NCI-H774 (cell line): Measurements from ENCODE around the gene SFXN3.

ENCODE experiments used
- DNase-seq: peaks from one replicate; lab custom pipeline; 2025; lab: John Stamatoyannopoulos, UW

The SFXN3 gene

DNA sequence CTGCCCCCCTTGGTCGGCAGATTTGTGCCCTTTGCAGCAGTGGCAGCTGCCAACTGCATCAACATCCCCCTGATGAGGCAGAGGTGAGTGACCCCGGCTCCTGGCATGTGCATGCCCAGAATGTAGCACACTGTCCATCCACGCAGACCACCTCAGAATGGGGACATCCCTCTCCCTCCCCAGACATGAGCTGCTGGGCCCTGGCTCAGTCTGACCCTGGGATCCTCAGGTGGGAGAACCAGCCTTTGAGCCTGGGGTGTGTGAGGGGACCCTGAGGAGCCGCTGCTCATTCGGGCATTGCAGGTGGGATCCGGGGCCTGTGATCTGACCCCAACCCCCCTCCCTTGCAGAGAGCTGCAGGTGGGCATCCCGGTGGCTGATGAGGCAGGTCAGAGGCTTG is 5.7 kb downstream of the SFXN3 start:
- no peak for DNase-seq

DNA sequence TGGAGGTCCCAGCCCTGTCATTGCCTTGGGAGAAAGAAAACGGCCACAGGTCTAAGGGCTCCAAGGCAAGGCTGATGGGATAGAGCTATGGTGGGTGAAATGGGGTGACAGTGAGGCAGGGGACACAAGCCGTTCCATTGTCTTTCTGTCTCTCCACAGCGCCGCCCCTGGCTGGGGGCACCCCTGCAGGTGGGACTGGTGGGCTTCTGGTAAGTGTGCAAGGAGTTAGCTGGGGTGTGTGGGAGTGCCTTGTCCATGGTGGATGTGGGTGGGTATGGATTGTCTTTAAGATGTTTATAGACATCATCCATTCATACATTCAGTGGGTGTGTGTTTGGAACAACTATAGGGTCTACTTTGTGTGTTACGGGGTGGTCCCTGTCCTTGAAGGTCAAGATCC is 7.5 kb downstream of the SFXN3 start:
- no peak for DNase-seq

DNA sequence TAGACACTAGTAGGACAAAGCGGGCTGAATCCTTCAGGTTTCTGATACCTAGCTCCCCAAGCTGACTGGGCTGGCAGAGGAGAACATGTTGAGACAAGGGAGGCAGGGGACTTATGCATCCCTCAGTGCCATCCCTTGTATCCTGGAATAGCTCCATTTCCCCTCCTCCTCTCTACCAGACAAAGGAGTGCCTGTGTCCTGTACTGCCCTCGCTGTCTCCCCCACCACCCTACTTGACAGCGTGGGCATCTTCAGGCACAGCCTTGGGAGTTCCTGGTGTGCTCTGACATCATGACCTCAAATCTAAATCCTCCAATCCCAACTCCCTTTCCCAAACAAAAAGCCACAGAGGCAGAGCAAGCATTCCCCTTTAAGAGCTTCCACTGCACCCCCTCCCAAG is 9.0 kb downstream of the SFXN3 start:
- DNase-seq: no peak

DNA sequence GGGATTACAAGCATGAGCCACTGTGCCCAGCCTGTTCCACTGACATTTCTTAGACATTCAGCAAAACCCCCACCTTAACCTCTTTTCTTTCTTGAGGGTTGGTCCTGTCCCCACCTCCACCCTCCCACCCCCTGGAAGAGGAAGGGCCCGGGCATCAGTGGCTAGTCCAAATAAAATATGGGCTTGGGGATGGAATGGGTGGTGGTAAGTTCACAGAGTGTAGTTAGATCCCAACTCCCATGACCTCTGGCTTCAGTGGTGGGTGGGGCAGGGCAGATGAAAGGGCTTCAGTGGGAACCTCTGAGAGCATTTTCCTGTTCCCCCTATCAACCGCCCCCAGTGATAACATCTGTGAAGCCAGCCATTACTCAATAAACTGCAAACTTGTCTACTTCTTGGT is 9.8 kb downstream of the SFXN3 start:
- DNase-seq: no peak

DNA sequence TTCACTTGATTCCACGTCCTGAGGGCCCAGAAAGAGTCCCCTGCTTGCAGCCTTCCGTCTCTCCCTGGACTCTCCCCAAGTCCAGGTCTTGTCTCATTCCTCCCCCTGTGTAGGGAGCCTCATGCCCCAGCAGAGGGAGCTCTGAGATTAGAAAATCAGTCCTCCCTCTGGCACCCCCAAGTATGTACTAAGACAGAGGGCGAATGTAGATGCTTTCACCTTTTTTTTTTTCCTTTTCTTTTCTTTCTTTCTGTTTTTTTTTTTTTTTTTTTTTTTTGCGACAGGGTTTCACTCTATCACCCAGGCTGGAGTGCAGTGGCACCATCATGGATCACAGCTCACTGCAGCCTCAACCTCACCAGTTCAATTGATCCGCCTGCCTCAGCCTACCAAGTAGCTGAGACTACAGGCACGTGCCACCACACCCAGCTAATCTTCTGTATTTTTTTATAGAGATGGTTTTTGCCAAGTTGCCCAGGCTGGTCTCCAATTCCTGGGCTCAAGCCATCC is 10.3 kb downstream of the SFXN3 start:
- DNase-seq: peak; percentile 21

DNA sequence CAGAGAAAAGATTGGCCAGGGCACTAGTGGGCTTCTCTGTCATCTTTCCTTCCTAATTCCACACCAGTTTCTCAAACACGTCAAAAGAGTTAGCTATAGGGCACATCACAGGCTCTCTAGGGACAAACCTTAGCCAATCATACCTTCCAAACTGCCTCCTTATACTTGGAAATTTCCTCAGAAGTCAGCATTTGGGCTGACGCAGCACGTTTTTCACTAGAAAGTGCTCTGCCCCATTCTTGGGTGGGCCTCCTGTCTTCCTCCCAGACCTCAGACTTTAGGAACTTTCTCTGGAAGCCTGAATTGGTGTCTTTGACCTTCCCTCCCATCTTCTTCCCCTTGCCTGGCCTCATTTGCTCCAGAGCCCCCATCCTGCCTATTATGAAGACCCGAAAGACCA is 11.1 kb downstream of the SFXN3 start:
- no peak for DNase-seq

DNA sequence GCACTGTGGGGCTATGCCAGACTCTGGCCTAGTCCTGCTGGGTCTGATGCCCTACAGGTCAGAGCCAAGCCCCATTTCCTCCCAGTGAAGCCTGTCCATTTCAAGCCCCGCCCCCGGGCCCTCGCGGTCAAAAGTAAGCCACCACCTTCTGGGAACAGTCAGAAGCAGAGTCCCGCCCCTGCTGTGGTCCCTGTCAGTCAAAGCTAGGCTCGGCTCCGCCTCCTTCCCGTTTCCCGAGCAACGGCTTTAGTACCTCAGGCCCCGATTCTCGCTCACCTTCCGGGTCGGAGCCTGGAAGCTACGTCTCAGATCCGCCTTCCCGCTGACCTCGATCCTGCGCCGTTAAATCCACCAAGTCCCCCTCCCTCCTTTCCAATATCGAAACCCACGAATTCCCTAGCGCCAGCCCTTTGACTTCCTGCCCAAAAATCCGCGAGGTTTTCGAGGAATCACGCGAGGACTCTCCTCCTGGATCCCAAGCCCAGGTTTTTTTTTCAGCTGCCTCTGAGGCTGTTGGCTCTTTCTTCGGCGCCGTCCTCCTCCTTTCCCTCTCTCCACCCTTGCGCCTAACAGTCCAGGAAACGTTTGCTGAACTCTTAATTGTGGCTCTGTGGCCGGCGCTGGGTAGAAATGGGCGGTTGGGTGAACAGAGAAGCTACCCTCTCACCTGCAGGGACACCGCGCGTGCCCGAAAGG is 11.8 kb downstream of the SFXN3 start:
- DNase-seq: peak; percentile 89

DNA sequence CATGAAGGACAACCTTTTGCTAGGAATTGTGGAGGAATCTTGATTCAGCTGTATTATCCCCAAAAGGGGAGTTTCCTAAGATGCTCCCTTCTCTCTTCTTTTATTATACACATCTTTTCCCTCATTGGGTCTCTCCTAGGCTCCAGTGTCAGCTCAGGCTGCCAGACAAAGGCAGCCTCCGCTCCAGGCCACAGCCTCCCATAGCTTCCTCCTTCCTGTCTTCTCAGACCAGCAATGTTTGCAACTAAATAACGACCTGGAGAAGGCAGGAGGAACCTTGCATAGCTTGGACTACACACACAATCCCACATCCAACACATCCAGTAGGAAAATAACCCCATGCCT is 12.3 kb downstream of the SFXN3 start:
- DNase-seq: no peak

DNA sequence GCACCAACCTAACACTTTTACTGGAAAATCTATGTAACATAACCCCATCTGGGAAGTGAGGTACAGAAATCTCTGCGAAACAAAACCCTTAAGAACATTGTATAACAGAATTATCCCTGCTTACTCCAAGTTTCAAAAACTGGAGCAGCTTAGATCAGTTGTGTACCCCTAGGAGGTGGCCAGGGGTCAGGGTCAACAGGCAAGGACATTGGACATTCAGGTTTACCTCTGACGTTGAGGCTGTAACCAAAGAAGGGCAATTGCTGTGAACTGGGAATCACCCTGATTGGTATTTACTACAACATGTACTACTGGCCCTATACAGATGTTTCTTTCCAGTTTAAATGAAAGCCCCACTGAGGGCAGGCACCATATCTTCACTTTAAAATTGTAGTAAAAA is 13.1 kb downstream of the SFXN3 start:
- no peak for DNase-seq

DNA sequence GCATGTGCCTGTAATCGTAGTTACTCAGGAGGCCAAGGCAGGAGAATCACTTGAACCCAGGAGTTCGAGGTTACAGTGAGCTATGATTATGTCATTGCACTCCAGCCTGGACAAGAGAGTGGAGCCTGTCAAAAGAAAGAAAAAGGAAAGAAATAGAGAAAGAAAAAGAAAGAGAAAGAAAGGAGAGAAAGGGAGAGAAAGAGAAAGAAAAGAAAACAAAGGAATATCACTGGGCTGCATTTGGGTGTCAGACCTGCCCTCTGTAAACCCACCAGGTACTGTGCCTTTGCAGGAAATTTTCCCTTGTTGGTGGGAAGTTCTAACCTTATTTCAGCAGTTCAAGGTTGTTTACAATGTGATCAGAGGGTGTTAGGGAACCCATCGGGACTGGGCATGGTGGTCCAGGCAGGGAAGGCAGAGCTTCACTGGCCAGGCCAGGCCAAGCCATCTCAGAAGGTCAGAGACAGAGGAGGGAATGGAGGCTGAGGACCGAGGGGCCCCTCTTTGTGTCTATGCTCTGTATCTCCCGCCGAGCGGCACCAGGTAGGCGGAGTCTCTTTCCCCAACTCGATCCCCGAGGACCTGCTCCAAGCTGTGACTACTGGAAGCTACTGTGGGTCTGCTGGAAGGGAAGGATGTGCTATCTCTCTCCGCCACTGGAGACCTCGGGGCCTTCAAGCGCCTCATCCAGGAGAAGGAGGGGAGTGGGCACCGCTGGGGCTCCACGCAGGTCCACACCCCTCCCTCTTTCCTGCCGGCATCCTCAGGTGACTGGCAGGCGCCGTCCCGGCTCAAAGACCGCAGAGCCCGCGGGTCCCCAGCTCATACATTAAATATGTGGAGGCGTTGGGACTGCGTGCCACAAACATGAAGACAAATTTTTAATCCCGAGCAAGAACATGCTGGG is 15.6 kb downstream of the SFXN3 start:
- no peak for DNase-seq

DNA sequence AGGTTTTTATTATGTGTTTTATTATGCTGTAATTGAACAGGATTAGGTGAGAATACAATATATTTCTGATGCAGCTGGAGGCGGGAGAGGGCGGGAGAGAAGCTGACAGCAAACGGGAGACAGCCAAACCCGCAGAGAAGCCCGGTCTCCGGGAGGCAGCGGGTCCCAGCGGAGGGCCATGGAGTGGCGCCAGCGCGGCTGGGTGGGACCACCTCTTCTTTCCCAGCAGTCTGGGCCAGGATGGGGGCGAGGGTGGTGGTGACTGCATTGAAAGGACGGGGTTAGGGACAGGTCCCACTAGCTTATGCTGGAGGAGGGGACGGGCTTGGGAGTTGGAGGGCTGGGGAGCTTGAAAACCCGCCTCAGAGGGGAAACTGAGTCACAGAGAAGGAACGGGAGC is 16.2 kb downstream of the SFXN3 start:
- DNase-seq: no peak

DNA sequence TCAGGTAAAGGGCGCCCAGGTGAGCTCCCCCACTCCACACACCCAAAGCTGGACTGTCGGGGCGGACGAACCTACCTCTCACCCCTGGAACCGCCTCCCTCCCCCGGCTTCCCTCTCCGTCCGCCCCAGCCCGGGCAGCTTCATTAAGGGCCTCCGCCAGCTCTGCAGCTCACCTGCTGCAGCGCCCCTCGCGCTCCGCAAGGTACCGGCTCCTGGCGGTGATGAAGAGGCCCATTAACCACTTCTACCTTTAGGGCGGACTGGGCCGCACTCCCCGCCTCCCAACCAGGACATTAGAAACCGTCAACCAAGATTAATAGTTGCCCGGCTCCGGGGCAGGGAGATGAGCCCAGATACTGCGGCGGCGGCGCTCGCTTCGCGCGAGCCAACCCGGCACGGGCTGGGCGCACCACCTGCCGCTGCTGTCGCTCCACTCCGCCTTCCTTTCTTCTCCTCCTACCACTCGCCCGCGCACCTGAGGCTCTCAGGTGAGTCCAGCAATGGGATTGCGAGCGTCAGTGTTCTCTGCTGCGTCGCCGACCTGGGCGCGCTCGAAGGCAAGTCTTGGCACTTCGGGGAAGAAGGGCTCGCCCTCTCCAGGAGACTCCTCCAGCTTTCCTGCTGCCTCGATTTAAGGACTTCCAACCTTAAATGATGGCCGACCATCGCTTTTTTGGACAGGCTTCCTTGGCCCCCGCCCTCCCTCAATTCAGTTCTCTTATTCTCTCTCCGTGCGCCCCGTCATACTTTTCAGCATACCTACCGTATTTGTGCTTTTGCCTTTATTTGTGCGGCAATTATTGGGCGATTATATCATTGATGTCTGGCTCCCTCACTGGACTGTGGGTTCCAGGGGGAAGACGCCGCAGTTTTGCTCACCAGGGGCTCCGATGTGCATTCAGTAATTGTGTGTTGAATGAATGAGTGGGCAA is 17.2 kb downstream of the SFXN3 start:
- DNase-seq: no peak

DNA sequence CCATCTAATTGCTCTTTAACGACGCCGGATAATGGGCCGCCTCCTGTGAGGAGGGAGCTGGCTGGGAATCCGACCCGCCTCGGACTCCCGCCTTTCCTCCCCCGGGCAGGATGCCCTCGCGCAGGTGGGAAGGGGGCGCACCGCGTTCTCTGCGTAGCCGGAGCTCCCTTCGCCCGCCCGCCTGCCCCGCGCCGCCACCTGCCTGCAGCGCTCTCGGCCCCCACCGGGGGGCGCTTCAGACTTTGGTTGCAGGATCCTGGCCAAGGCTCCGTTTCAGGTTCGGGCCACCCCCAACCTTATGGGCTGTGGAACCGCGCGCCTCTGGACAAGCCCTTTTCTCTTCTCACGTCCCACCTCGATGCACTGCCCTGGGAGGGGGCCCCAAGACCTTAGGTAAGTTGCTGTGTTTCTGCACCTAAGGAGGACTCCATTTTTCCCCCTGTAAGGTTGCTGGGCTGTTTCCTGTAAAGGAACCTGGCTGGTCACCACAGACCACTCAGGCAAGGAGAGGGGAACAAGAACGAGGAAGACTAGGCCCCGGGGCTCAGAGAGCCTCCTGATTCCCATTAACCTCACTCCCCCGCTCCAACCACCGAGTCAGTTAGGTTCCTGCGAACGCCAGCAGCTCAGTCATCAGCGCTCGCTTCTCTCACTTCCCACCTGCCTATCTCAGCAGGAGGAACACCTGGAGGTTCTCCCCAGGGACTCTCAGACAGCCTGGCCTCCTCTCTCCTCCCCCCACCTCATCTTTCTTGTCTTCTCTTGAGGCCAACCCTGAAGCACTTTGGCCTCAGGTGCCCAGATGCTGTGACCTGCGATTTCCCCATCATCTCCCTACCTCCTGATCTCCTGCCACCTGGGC is 19.4 kb downstream of the SFXN3 start:
- DNase-seq: no peak

DNA sequence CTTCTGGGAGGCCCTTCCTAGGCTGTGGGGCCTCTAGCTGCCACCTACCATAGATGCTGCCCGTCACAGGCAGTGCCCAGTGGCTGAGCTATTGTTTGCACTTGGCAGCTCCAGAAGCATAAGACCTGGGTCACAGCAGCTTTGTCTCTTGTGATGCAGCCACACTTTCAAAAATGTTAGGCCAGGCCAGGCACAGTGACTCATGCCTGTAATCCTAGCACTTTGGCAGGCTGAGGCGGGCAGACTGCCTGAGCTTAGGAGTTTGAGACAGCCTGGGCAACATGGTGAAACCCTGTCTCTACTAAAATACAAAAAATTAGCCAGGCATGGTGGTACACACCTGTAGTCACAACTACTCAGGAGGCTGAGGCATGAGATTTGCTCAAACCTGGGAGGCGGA is 21.3 kb downstream of the SFXN3 start:
- no peak for DNase-seq

DNA sequence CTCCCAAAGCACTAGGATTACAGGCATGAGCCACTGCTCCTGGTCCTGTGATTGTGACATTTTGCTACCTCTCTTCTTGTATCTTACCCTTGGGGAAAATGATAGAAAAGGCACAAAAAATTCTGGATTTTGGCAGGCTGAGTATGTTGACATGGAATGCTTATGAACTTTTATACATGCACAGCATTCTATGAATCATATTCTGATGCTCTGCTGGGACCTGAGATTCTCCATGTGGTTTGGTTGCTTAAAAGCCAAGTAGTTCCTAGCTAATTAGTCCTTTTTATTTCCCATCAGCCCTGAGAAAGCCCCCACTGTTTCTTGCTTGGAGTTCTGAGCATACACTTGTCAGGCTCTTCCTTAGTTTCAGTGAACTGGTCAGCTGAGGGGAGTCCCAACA is 22.5 kb downstream of the SFXN3 start:
- DNase-seq: no peak

DNA sequence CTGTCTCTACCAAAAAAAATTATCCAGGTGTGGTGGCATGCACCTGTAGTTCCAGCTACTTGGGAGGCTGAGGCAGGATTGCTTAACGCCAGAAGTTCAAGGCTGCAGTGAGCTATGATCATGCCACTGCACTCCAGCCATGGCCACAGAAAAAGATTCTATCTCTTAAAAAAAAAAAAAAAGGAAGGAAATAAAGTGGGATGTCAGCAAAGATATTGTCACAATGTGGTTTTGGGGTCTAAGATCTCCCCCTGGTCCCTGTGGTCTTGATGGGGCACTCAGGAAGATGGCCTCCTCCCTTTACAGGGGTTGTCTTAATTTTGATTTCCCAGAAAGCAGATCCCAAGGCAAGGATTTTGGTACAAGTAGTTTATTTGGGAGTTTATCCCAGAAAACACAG is 23.3 kb downstream of the SFXN3 start:
- DNase-seq: no peak

DNA sequence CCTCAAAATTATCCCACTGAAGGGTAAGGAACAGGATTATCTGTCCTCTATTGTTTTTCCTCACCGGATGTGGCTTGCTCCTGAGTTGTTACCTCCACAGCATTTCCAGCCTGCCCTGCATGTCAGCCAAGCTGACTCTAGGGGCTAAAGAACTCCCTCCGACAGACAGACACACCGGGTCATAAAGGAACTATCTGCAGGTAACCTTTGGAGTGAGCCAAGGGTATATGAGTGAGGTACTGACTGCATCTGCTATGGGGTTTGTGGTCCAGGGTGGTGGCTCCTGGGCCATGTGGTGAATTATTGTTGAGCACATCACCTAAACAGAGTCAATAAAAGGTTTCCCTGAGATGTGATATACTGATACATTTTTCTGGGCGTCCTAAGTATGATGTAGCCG is 23.8 kb downstream of the SFXN3 start:
- DNase-seq: no peak

DNA sequence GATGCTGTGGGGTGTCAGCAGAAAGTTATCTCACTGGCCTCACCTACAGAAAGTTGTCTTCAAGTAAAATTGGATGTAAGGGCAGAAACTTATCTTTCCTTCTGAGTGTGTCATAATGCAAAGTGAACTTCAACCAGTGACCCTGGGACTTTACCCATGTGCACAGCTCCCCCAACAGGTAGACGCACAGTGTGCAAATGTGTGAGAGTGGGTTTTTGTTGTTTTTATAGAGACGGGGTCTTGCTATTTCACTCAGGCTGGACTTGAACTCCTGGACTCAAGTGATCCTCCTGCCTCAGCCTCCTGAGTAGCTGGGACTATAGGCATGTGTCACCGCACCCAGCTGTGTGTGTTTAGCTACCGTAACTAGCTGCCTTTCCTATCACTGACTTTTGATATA is 24.4 kb downstream of the SFXN3 start:
- no peak for DNase-seq

DNA sequence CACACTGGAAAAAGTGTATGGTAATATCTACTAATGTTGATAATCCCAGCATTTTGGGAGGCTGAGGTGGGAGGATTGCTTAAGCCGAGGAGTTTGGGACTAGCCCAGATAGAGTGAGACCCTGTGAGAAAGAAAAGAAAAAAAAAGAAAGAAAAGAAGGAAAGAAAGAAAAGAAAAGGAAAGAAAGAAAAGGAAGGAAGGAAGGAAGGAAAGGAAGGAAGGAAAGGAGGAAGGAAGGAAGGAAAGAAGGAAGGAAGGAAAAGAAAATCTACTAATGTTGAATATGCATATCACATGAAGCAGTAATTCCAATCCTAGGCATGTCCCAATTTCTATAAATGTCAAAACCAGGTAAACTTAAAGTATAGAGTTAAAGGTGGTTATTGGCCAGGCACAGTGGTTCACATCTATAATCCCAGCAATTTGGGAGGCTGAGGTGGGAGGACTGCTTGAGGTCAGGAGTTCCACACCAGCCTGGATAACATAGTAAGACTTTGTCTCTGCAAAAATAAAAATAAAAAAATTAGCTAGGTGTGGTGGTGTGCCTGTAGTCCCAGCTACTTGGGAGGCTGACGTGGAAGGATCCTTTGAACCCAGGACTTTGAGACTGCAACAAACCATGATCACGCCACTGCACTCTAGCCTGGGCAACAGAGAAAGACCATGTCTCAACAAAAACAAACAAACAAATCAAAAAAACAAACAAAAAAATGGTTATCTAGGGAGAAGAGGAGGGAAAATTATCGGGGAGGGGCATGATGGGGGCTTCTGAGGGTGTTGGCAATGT is 25.5 kb downstream of the SFXN3 start:
- DNase-seq: no peak
